IMR-90 (cell line): ENCODE data around the gene PPP2R2D. TPM values are rescaled to one million over a fixed set of nuclear protein-coding genes. Genes with fewer than 3 reads are reported as not detected.

Source experiments
- ATAC-seq: fragments of 200-7000 bp; cut with Tn5 transposase; 2 replicates; pipeline ENCODE4 v1.9.1; 2020; ENCODE audit warnings: low read depth, mild to moderate bottlenecking, moderate library complexity
- BruUV-seq: library from RNA; stranded (reverse); fragments of 400-500 nt; replicated peaks from 2 replicates; lab custom pipeline; 2021; lab: Mats Ljungman, UMichigan
- CTCF ChIA-PET: fragments of 300-600 bp; formaldehyde crosslinking; extraction: SDS; loops from one replicate; lab custom pipeline; 2021; ENCODE audit warnings: antibody characterized with exemption; lab: Yijun Ruan, JAX
- POLR2A ChIA-PET: fragments of 300-600 bp; sonication (Branson Sonifier 250); formaldehyde crosslinking; loops from one replicate; lab custom pipeline; 2022; ENCODE audit warnings: antibody characterized with exemption; ENCODE audit not compliant: unreplicated experiment; lab: Charles Lee
- DNase-seq: peaks from one replicate; pipeline ENCODE4 v3.0.0; 2013
- H2AFZ ChIP-seq: replicated peaks from 2 replicates; pipeline ENCODE3; 2013; ENCODE audit warnings: low read length, mild to moderate bottlenecking; ENCODE audit not compliant: poor library complexity
- H2AK5ac ChIP-seq: 2 replicates; pipeline ENCODE4 v1.6.1; 2013; ENCODE audit warnings: low read depth, low read length, inconsistent platforms
- H2AK9ac ChIP-seq: replicated peaks from 2 replicates; pipeline ENCODE3; 2013; ENCODE audit warnings: mild to moderate bottlenecking, low read depth, low read length, moderate library complexity; ENCODE audit not compliant: poor library complexity
- H2BK120ac ChIP-seq: 2 replicates; pipeline ENCODE4 v1.6.1; 2013; ENCODE audit warnings: low read depth, low read length, inconsistent platforms
- H2BK15ac ChIP-seq: 3 replicates; pipeline ENCODE4 v1.6.1; 2013; ENCODE audit warnings: low read depth, low read length, inconsistent platforms
- H2BK20ac ChIP-seq: 2 replicates; pipeline ENCODE4 v1.6.1; 2013; ENCODE audit warnings: low read depth, mild to moderate bottlenecking, inconsistent platforms, low read length, moderate library complexity
- H2BK5ac ChIP-seq: 2 replicates; pipeline ENCODE4 v1.6.1; 2013; ENCODE audit warnings: mild to moderate bottlenecking, low read depth, low read length, inconsistent platforms; ENCODE audit not compliant: poor library complexity, severe bottlenecking
- H3K14ac ChIP-seq: replicated peaks from 2 replicates; pipeline ENCODE4 v1.6.1; 2013; ENCODE audit warnings: low read depth, low read length, inconsistent platforms
- H3K18ac ChIP-seq: 2 replicates; pipeline ENCODE4 v1.6.1; 2013; ENCODE audit warnings: low read depth, low read length, control low read depth
- H3K23ac ChIP-seq: 2 replicates; pipeline ENCODE4 v1.6.1; 2013; ENCODE audit warnings: low read depth, low read length, inconsistent platforms
- H3K27ac ChIP-seq: 2 replicates; pipeline ENCODE4 v1.5.1; 2013; ENCODE audit warnings: mild to moderate bottlenecking, control low read depth, low read length; ENCODE audit not compliant: insufficient read depth
- H3K27me3 ChIP-seq: 2 replicates; pipeline ENCODE4 v1.6.1; 2013; ENCODE audit warnings: low read length; ENCODE audit not compliant: control insufficient read depth, insufficient read depth
- H3K36me3 ChIP-seq: 2 replicates; pipeline ENCODE4 v1.6.1; 2013; ENCODE audit warnings: low read length, mixed read lengths; ENCODE audit not compliant: control insufficient read depth, insufficient read depth
- H3K4ac ChIP-seq: 2 replicates; pipeline ENCODE4 v1.6.1; 2013; ENCODE audit warnings: low read depth, low read length, inconsistent platforms
- H3K4me1 ChIP-seq: 2 replicates; pipeline ENCODE4 v1.6.1; 2013; ENCODE audit warnings: low read length, mixed read lengths; ENCODE audit not compliant: control insufficient read depth, insufficient read depth
- H3K4me2 ChIP-seq: 2 replicates; pipeline ENCODE4 v1.6.1; 2013; ENCODE audit warnings: low read depth, mild to moderate bottlenecking, control low read depth, low read length, moderate library complexity
- H3K4me3 ChIP-seq: 2 replicates; pipeline ENCODE4 v1.5.1; 2013; ENCODE audit warnings: low read depth, mild to moderate bottlenecking, control low read depth, low read length, moderate library complexity; ENCODE audit not compliant: insufficient read depth
- H3K56ac ChIP-seq: 2 replicates; pipeline ENCODE4 v1.6.1; 2013; ENCODE audit warnings: low read length, inconsistent platforms; ENCODE audit not compliant: insufficient read depth; ENCODE audit errors: extremely low read depth
- H3K79me1 ChIP-seq, 2 experiments: 2 replicates each; pipeline ENCODE4 v1.6.1; 2013; ENCODE audit warnings: low read length in 2 of 2, inconsistent platforms in 1 of 2, low read depth in 1 of 2
- H3K9ac ChIP-seq: 2 replicates; pipeline ENCODE4 v1.6.1; 2013; ENCODE audit warnings: low read depth, low read length, control low read depth
- H3K9me1 ChIP-seq: 2 replicates; pipeline ENCODE4 v1.6.1; 2013; ENCODE audit warnings: low read length, inconsistent platforms; ENCODE audit not compliant: insufficient read depth
- H3K9me3 ChIP-seq: 2 replicates; pipeline ENCODE4 v1.6.1; 2013; ENCODE audit warnings: low read length; ENCODE audit not compliant: control insufficient read depth, insufficient read depth
- H4K20me1 ChIP-seq: 2 replicates; pipeline ENCODE4 v1.6.1; 2013; ENCODE audit warnings: low read length, inconsistent platforms; ENCODE audit not compliant: insufficient read depth
- H4K5ac ChIP-seq: 2 replicates; pipeline ENCODE4 v1.6.1; 2013; ENCODE audit warnings: mild to moderate bottlenecking, low read depth, low read length, control low read depth
- H4K8ac ChIP-seq, 2 experiments: 2 replicates each; pipeline ENCODE4 v1.6.1; 2013; ENCODE audit warnings: low read depth in 2 of 2, low read length in 2 of 2, control low read depth in 1 of 2, inconsistent platforms in 1 of 2
- H4K91ac ChIP-seq: 2 replicates; pipeline ENCODE4 v1.6.1; 2013; ENCODE audit warnings: low read depth, low read length, inconsistent platforms; ENCODE audit not compliant: insufficient read depth
- BHLHE40 ChIP-seq: fragments of 150-350 bp; IDR thresholded peaks from 2 replicates; pipeline ENCODE4 v1.6.1; 2016; ENCODE audit warnings: mild to moderate bottlenecking, low read depth, low read length
- FOS ChIP-seq: fragments of 150-350 bp; IDR thresholded peaks from 2 replicates; pipeline ENCODE4 v1.6.1; 2016; ENCODE audit warnings: low read depth, low read length
- RAD21 ChIP-seq: IDR thresholded peaks from 2 replicates; pipeline ENCODE4 v1.6.1; 2012; ENCODE audit warnings: low read length, improper control_type of control experiment
- RCOR1 ChIP-seq: IDR thresholded peaks from 2 replicates; pipeline ENCODE4 v1.6.1; 2012; ENCODE audit warnings: mild to moderate bottlenecking, low read length, improper control_type of control experiment; ENCODE audit not compliant: insufficient replicate concordance
- SMC3 ChIP-seq: fragments of 150-350 bp; IDR thresholded peaks from 2 replicates; pipeline ENCODE4 v1.6.1; 2016; ENCODE audit warnings: low read depth, mild to moderate bottlenecking, antibody characterized with exemption, low read length, moderate library complexity
- WGBS, 2 experiments: methylation state at CpG; one replicate each; pipeline versions ENCODE4 v1.1.5 to v1.1.7; 2013; ENCODE audit warnings: missing lambda C conversion rate in 2 of 2; ENCODE audit not compliant: insufficient read length in 1 of 2; ENCODE audit errors: extremely low coverage in 2 of 2; 5-methylcytosine and 5-hydroxymethylcytosine counted together
- dilution Hi-C: fragments of 300-500 bp; cut with HindIII; formaldehyde crosslinking; loops from one replicate; pipeline ENCODE4 v1.14.3; 2018; ENCODE audit warnings: low sequenced_read_pairs; ENCODE audit not compliant: unreplicated experiment
- in situ Hi-C: fragments of 300-500 bp; cut with MboI; formaldehyde crosslinking; loops from 3 replicates; pipeline ENCODE4 v1.14.3; 2019; ENCODE audit warnings: low sequenced_read_pairs, inconsistent platforms, mixed read lengths
- intact Hi-C: fragments of 100-400 bp; cut with micrococcal nuclease; formaldehyde crosslinking; loops from 2 replicates; pipeline ENCODE4 v1.10.0; 2022
- polyA plus RNA-seq, 3 experiments: library from polyadenylated mRNA; depleted of rRNA; stranded (reverse); fragments of >200 nt; gene quantifications; 2 replicates each; pipeline ENCODE4 v1.2.3, GENCODE V29; 2012; ENCODE audit warnings: low replicate concordance in 1 of 3
- total RNA-seq: library from RNA; depleted of rRNA; stranded (reverse); fragments of >200 nt; gene quantifications from 2 replicates; pipeline ENCODE4 v1.2.3, GENCODE V29; 2012
- TF ChIP-seq, protein P1 (sequence below): fragments of 150-350 bp; IDR thresholded peaks from 2 replicates; pipeline ENCODE4 v1.6.1; 2016; ENCODE audit warnings: low read depth, mild to moderate bottlenecking, low read length, moderate library complexity, borderline replicate concordance
- TF ChIP-seq, protein P2 (sequence below): conservative IDR thresholded peaks from 2 replicates; pipeline ENCODE4 v1.5.1; 2012; ENCODE audit warnings: mild to moderate bottlenecking, low read depth, low read length, improper control_type of control experiment

Gene PPP2R2D
- total and polyA plus RNA-seq, 2 of the 4 experiments (the other 2 are of a cell fraction): 22.8 to 23.8 TPM

DNA sequence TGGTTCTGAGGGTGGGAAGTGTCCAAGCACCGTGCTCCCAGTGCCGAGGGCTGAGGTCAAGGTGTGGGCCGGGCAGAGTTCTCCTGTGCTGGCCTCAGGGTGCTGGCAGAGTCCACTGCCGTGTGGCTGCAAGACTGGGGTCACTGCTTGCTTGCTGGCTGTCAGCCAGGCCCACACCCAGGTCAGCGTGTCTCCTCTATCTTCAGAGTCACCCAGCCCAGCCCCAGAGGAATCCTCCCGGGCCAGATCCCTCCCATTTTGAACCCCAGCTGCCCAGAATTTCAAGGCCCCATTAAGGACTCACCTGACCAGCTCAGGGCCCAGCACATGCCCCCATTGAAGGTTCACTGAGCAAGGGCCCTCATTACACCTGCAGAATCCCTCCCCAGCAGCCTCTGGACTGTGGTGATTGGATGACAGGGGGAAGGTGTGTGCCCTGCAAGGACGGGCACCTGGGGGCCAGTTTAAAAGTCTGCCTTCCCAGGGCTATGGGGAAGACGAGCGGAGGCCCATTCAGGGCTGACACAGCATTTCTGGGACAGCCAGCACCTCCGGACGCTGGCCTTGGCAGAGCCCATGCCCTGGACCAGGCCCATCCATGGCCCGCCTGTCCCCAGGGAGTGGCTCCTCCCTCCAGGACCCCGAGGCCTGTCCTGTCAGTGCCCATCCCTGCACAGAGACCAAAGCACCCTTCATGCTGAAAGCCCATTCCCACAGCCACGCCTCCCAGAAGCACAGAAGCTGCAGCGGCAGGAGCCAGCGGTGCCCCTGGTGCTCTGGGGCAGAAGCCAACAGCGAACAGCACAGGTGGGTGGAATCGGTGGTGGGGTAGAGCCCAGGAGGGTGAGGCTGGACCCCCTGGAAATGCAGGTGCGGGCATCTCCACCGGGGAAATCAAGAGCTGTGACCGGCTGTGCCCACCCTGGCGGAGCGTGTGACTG is 45.1 kb upstream of the PPP2R2D start:
- WGBS, 2 experiments: no CpG with 5 or more reads among the region's 23 CpGs
- H2AK5ac ChIP-seq: no peak overlapping the region
- no peaks in the 10 kb centered on the region for H3K4me1 ChIP-seq
- no peak overlapping the region for H3K9ac ChIP-seq
- no peak overlapping the region for H2AFZ ChIP-seq
- H2BK15ac ChIP-seq: no peak overlapping the region
- H4K5ac ChIP-seq: no peak overlapping the region
- no peak overlapping the region for H3K14ac ChIP-seq
- dilution Hi-C loops: no loop called here
- H3K4me2 ChIP-seq: no peak overlapping the region
- TF ChIP-seq FOS (no peak), RAD21 (no peak), SMC3 (no peak), RCOR1 (no peak), BHLHE40 (no peak)
- TF ChIP-seq, protein P1, sequence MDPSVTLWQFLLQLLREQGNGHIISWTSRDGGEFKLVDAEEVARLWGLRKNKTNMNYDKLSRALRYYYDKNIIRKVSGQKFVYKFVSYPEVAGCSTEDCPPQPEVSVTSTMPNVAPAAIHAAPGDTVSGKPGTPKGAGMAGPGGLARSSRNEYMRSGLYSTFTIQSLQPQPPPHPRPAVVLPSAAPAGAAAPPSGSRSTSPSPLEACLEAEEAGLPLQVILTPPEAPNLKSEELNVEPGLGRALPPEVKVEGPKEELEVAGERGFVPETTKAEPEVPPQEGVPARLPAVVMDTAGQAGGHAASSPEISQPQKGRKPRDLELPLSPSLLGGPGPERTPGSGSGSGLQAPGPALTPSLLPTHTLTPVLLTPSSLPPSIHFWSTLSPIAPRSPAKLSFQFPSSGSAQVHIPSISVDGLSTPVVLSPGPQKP: no peak
- TF ChIP-seq, protein P2, sequence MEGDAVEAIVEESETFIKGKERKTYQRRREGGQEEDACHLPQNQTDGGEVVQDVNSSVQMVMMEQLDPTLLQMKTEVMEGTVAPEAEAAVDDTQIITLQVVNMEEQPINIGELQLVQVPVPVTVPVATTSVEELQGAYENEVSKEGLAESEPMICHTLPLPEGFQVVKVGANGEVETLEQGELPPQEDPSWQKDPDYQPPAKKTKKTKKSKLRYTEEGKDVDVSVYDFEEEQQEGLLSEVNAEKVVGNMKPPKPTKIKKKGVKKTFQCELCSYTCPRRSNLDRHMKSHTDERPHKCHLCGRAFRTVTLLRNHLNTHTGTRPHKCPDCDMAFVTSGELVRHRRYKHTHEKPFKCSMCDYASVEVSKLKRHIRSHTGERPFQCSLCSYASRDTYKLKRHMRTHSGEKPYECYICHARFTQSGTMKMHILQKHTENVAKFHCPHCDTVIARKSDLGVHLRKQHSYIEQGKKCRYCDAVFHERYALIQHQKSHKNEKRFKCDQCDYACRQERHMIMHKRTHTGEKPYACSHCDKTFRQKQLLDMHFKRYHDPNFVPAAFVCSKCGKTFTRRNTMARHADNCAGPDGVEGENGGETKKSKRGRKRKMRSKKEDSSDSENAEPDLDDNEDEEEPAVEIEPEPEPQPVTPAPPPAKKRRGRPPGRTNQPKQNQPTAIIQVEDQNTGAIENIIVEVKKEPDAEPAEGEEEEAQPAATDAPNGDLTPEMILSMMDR: no peak
- no peak overlapping the region for H3K4me3 ChIP-seq
- no peak overlapping the region for H2BK20ac ChIP-seq
- intact Hi-C loops: no loop called here
- in situ Hi-C loops: no loop called here
- no peaks in the 10 kb centered on the region for H3K36me3 ChIP-seq
- no peak overlapping the region for H2BK5ac ChIP-seq
- H3K79me1 ChIP-seq: no peaks in the 10 kb centered on the region
- no peak overlapping the region for H3K27ac ChIP-seq
- no peak overlapping the region for H2AK9ac ChIP-seq
- H2BK120ac ChIP-seq: no peak overlapping the region
- no peak overlapping the region for H4K91ac ChIP-seq
- DNase-seq (no peak), ATAC-seq (no peak)
- ChIA-PET CTCF (no interaction called here), POLR2A (no interaction called here)
- no peak overlapping the region for H3K56ac ChIP-seq
- no TSS peak for BruUV-seq
- H3K27me3 ChIP-seq: no peaks in the 10 kb centered on the region
- no peak overlapping the region for H3K18ac ChIP-seq
- H3K23ac ChIP-seq: no peak overlapping the region
- H4K8ac ChIP-seq: no peak overlapping the region
- H3K4ac ChIP-seq: no peak overlapping the region
- H3K9me3 ChIP-seq: peaks cover 20% of the 10 kb centered on the region
- no peaks in the 10 kb centered on the region for H3K9me1 ChIP-seq
- no peaks in the 10 kb centered on the region for H4K20me1 ChIP-seq
